Lung (tissue), 12 donors: Measurements from ENCODE around the gene ARHGAP29. TPM values are rescaled to one million over a fixed set of nuclear protein-coding genes. Genes with fewer than 3 reads are reported as not detected.
"Not testable (repeated sequence)": the region's sequence is repeated elsewhere in the genome, so short reads cannot be mapped to it uniquely, and the experiment has no call there.

Experiments
- ATAC-seq: fragments of 200-7000 bp; cut with Tn5 transposase; one replicate; pipeline ENCODE4 v1.9.1; 2020; ENCODE audit warnings: moderate number of reproducible peaks; ENCODE audit not compliant: insufficient read depth, low FRiP score
- DNase-seq, 3 donors: peaks; one replicate each; pipeline ENCODE4 v3.0.0-alpha.2; 2013 to 2017
- H3K27ac ChIP-seq, 2 donors: one replicate each; pipeline ENCODE4 v1.5.1; 2013; ENCODE audit warnings: mild to moderate bottlenecking in 2 of 2, moderate library complexity in 2 of 2, control low read depth in 1 of 2, inconsistent platforms in 1 of 2, low read depth in 1 of 2, low read length in 1 of 2
- H3K27me3 ChIP-seq, 3 donors: one replicate each; pipeline ENCODE4 v1.5.1; 2013; ENCODE audit warnings: low read length in 2 of 3; ENCODE audit not compliant: control insufficient read depth in 3 of 3, insufficient read depth in 3 of 3
- H3K36me3 ChIP-seq, 4 donors: one replicate each; pipeline ENCODE4 v1.5.1; 2013; ENCODE audit warnings: low read length in 4 of 4, mild to moderate bottlenecking in 1 of 4, moderate library complexity in 1 of 4; ENCODE audit not compliant: control insufficient read depth in 4 of 4, insufficient read depth in 4 of 4
- H3K4me1 ChIP-seq, 5 donors: one replicate each; pipeline ENCODE4 v1.5.1; 2013; ENCODE audit warnings: low read length in 5 of 5, mild to moderate bottlenecking in 2 of 5, moderate library complexity in 1 of 5; ENCODE audit not compliant: control insufficient read depth in 5 of 5, insufficient read depth in 5 of 5
- H3K4me3 ChIP-seq: one replicate; pipeline ENCODE4 v1.5.1; 2013; ENCODE audit warnings: mild to moderate bottlenecking, control low read depth, moderate library complexity
- H3K9ac ChIP-seq, 2 donors: one replicate each; pipeline ENCODE4 v1.5.1; 2013; ENCODE audit warnings: low read length in 2 of 2, control low read depth in 1 of 2; ENCODE audit not compliant: insufficient read depth in 1 of 2
- H3K9me3 ChIP-seq, 4 donors: one replicate each; pipeline ENCODE4 v1.5.1; 2013; ENCODE audit warnings: low read length in 3 of 4, mild to moderate bottlenecking in 1 of 4, moderate library complexity in 1 of 4; ENCODE audit not compliant: control insufficient read depth in 4 of 4, insufficient read depth in 3 of 4
- CTCF ChIP-seq: IDR thresholded peaks from 2 replicates; pipeline ENCODE4 v1.5.1; 2012; ENCODE audit warnings: mild to moderate bottlenecking; ENCODE audit errors: control extremely low read depth, extremely low read depth
- WGBS, 2 donors: extraction: QIAGEN DNeasy Blood & Tissue Kit; methylation state at CpG; one replicate each; pipeline ENCODE4 v1.1.7; 2013; 5-methylcytosine and 5-hydroxymethylcytosine counted together
- polyA plus RNA-seq, 2 donors: library from polyadenylated mRNA; stranded (reverse); fragments of 200-250 nt; gene quantifications; one replicate each; pipeline ENCODE4 v1.2.1, GENCODE V29; 2013
- total RNA-seq, 2 donors: library from RNA; depleted of rRNA in 1 of 2; stranded (reverse); fragments of >200 nt in 1 of 2; gene quantifications; one replicate each; pipeline ENCODE4 v1.2.1, GENCODE V29; 2014 to 2021
- donor health status: control.
- donor health status: control.
- donor health status: Bipolar disorder and iron deficiency.
- donor health status: healthy.
- donor health status: DM: yes; HTN: yes; CAD: no.

The ARHGAP29 gene
- total and polyA plus RNA-seq, 4 donors, result 13.3 to 144 (median 30.4) TPM

- no peak overlapping the region for H3K27ac ChIP-seq
- no peak overlapping the region for H3K4me3 ChIP-seq
- H3K36me3 ChIP-seq, result peaks cover 0 to 17% (median 10%) of the 10 kb centered on the region in 4 donors
- peaks cover 0 to 9% (median 0%) of the 10 kb centered on the region in 5 donors for H3K4me1 ChIP-seq
- H3K9ac ChIP-seq, result no peak overlapping the region
- TF ChIP-seq CTCF, result no peak
- 89 to 93% methylated on average over 1 of the region's 1 CpG for WGBS, 2 donors
- H3K27me3 ChIP-seq, result no peaks in the 10 kb centered on the region
- DNase-seq (no peak), ATAC-seq (no peak)
- no peaks in the 10 kb centered on the region for H3K9me3 ChIP-seq
Observed at GRCh38 chr1:94180650-94181049, 56.7 kb downstream of the ARHGAP29 start.

GRCh38 chr1:94178901-94179300 is 58.5 kb downstream of the ARHGAP29 start:
- Histone ChIP-seq H3K4me3 (no peak overlapping the region), H3K9me3 (no peaks in the 10 kb centered on the region), H3K9ac (no peak overlapping the region), H3K27me3 (no peaks in the 10 kb centered on the region), H3K36me3 (peaks cover 0 to 24% (median 9%) of the 10 kb centered on the region in 4 donors), H3K27ac (no peak overlapping the region), H3K4me1 (peaks cover 0 to 9% (median 0%) of the 10 kb centered on the region in 5 donors)
- no peak for DNase-seq
- no peak for TF ChIP-seq CTCF
- ATAC-seq, result no peak

GRCh38 chr1:94169126-94169525 is 68.3 kb downstream of the ARHGAP29 start:
- H3K27me3 ChIP-seq, result no peaks in the 10 kb centered on the region
- peaks cover 0 to 5% (median 0%) of the 10 kb centered on the region in 4 donors for H3K9me3 ChIP-seq
- no peak overlapping the region for H3K9ac ChIP-seq
- no peak for ATAC-seq
- peaks cover 0 to 4% (median 0%) of the 10 kb centered on the region in 5 donors for H3K4me1 ChIP-seq
- peaks cover 0 to 7% (median 3%) of the 10 kb centered on the region in 4 donors for H3K36me3 ChIP-seq
- H3K4me3 ChIP-seq, result no peak overlapping the region
- no peak overlapping the region for H3K27ac ChIP-seq
- no peak for TF ChIP-seq CTCF
- 90 to 95% methylated on average over 3 of the region's 3 CpGs for WGBS, 2 donors
- DNase-seq, result no peak

- peaks cover 0 to 5% (median 0%) of the 10 kb centered on the region in 4 donors for H3K9me3 ChIP-seq
- no peak for DNase-seq
- no peaks in the 10 kb centered on the region for H3K27me3 ChIP-seq
- H3K9ac ChIP-seq, result no peak overlapping the region
- peaks cover 0 to 1% (median 0%) of the 10 kb centered on the region in 5 donors for H3K4me1 ChIP-seq
- ATAC-seq, result no peak
- TF ChIP-seq CTCF, result no peak
- no peak overlapping the region for H3K4me3 ChIP-seq
- no peak overlapping the region for H3K27ac ChIP-seq
- no peaks in the 10 kb centered on the region for H3K36me3 ChIP-seq
- WGBS, 2 donors, result 94 to 95% methylated on average over 5 of the region's 5 CpGs
Observed at GRCh38 chr1:94165843-94166242, 71.5 kb downstream of the ARHGAP29 start.

- not testable (repeated sequence) for DNase-seq, H3K9me3 ChIP-seq, H3K4me1 ChIP-seq, H3K4me3 ChIP-seq, H3K27me3 ChIP-seq, ATAC-seq, H3K9ac ChIP-seq, H3K27ac ChIP-seq, H3K36me3 ChIP-seq
- 80 to 86% methylated on average over 2 of the region's 2 CpGs for WGBS, 2 donors
Observed at GRCh38 chr1:94164885-94165284, 72.5 kb downstream of the ARHGAP29 start.
